ENCODE results near the gene SCGB1D1.

- TF ChIP-seq CTCF (IDR thresholded peaks at IDR 0.05; ENCODE audit: poor library complexity, severe bottlenecking): no peak
- TF ChIP-seq EZH2 (IDR thresholded peaks at IDR 0.05; ENCODE audit: borderline replicate concordance, insufficient read depth, low read length, poor library complexity, severe bottlenecking): no peak
- TF ChIP-seq EP300 (conservative IDR thresholded peaks at IDR 0.05; ENCODE audit: poor library complexity, severe bottlenecking): no peak
- TF ChIP-seq MXI1 (conservative IDR thresholded peaks at IDR 0.05; ENCODE audit: poor library complexity, severe bottlenecking): no peak
Observed at GRCh38 chr11:62153617-62154016, 36.4 kb upstream of the SCGB1D1 start.

Measured in neural cell (in vitro differentiated cells).